Measurements from ENCODE around the gene TCEA2.
"Not testable (repeated sequence)": the region's sequence is repeated elsewhere in the genome, so short reads cannot be mapped to it uniquely, and the experiment has no call there.

Gene TCEA2

DNA sequence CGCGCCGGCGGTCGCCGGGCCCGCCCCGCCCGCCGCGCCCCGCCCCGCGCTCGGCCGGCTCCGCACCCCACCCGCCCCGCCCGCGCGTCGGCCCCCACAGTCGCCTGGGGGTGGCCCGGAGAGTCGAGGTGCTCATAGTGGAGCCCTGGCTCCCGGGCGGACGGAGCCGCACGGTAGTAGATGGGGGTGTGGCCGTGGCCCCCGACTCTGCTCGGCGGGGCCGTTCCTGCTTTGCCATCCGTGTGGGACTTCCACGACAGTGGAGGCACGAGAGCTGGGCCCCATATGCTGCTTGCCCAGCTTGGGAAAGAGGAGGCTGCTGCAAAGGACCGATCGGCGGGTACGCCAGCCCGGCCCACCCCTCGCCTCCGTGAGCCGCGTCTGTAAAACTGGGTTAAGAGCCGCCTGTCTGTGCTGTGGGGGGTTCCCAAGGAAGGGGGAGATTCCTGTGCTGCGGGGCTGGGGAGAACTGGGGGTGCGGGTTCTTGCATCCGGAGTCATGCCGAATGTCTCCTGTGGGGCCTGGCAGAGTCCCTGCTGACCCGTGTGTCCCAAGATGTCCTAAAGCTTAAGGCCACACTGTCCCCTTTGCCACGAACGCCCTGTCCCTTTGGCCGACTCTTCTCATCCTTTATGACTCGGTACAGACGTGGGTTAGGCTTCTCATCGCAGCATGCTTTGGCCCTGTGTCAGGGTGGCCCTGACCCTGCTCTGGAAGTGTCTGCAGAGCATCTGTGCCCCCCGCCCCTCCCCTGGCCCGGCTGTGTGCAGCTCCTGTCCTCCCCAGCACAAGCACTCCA lies 17.2 kb downstream of the TCEA2 start, which contains the start of gene OPRL1:
OPRL1 (plus strand) TSS at position 70 of the 800 bp plus-strand sequence. CDS start 12,639 bp downstream, outside the sequence.
- DNase-seq = no peak

DNA sequence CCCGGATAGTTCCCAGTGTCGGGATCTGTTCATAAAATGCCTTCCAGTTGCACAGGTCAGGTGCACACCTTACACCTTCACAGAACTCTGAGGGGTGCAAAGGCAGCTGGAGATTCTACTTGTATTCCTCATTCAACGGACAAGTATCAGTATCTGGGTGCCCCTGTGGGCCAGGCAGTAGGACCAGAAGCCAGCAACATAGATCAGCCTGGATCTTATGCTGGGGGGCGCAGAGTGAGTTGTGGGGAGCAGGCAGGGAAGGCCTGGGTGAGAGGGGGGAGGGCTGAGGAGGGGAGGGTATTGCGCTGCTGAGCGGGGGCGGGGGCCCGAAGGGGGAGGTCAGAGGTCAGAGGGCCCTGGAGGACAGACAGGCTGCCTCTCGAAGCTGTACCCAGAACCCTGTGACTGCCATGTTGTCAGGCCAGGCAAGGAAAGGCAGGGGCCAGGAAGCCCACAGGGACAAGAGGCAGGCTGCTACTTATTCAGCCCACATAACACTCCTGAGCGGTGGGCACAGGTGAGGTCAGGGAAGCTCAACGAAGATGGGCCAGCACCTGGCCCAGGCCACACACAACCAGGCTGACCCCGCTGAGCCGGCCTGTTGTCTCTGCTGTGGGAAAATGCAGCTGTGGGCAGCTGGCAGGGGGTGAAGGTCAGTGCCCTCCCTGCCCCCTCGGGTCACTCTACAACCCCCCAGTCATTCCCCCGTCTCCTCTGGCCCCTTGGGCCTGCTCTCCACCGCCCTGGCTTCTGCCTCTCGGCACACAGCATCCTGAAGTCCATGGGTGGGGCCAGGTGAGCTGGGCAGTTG lies 18.0 kb downstream of the TCEA2 start:
- no peak for DNase-seq

- DNase-seq = no peak
Measured at GRCh38 chr20:64081624-64081964, 18.6 kb downstream of the TCEA2 start.

DNA sequence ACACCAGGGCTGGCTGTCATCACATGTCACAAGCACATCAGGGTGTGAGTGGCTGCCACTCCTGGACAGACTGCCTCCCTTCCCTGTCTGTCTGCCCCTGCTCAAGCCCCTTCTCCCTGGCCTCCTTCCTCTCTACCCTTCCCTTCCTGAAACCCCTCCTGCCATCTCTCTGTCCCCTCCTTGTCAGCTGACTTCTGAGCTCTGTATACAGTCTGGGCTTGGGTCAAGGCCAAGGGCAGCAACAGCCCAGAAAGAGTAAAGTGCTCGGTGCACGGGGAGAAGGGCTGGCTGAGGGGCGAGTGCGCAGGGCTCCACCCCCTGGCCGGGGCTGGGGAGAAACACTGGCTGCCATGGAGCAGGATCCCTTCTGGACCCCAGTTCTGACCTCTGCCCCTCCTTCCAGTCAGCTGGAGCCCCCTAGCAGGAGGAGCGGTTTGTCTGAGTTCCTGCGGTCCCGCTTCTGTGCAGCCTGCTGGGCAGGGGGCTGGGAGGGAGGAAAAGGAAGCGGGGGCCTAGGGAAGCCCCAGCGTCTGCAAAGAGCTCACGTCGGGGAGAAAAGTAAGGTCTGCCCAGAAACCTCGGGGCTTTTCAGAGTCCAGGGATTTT lies 19.2 kb downstream of the TCEA2 start:
- no peak for DNase-seq

DNA sequence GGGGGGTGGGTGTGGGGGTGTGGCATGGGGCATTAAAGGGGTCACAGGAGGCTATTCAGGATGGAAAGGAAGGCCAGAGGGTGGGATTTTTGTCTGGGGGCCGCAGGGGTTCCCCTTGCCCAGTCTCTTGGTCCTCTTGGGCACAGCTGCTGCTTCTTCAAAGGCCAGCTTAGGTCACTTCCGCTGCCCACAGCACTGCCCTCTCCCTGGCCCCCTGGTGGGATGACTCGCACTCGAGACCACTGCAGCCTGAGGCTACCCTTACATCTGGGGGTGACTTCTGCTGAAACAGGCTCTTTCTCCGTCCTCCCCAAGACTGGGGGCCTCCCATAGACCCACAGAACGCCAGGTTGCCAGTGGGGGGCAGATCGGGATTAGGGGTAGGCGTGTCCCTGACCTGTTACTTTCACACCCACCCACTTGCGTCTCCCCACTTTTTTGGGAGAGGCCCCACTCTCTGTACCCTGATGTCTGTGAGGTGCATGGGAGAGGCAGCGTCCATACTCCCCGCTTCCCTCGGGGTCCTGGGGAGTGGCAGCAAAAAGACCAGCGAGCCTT lies 19.9 kb downstream of the TCEA2 start:
- DNase-seq = no peak

DNA sequence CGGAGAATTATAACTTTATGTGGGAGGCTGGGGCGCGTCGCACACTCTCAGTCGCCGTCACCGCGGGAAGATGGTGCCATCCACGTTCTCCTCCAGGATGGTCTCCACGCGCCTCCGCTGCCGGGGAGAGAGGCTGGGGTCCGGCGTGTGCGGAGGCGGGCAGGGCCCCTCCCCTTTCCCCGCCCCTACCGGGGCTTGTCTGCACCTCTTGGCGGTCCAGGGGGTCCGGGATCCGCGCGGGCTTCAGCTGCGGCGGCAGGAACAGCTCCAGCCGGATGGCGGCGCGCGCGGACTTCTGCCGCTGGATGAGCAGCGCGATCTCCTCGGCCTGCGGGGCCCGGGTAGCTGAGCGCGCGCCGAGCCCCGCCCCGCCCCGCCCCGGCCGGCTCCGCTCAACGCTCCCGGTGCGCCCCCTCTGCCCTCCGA lies 20.4 kb downstream of the TCEA2 start:
- peak; percentile 91 for DNase-seq

- DNase-seq = peak; percentile 32
Measured at GRCh38 chr20:64083804-64084684, 21.0 kb downstream of the TCEA2 start, which contains the start of gene LKAAEAR1. LKAAEAR1 (minus strand) TSS chr20:64084398; CDS start chr20:64084219, 179 bp downstream.

GRCh38 chr20:64084685-64085152 lies 21.7 kb downstream of the TCEA2 start:
- DNase-seq = peak; percentile 28

DNA sequence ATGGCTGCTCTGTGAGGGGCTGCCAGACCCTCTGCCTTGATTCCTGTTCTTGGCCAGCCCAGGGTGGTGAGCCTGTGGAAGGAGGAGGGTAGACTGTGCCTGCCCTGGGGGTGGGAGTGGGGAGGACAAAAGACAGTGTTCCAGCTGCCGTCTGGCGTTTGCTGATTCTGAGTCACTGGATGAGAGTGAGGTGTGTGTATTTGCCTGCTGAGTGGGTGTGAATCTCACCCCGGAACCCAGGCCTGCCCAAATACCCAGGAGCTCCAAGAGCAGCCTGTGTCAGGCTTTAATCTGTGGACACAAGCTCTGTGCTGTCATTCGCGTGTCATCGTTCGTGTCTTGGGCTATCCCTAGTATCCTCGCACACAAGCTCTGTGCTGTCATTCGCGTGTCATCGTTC lies 23.8 kb downstream of the TCEA2 start:
- no peak for DNase-seq

- not testable (repeated sequence) for DNase-seq
Measured at GRCh38 chr20:64087226-64087825, 24.3 kb downstream of the TCEA2 start.

DNA sequence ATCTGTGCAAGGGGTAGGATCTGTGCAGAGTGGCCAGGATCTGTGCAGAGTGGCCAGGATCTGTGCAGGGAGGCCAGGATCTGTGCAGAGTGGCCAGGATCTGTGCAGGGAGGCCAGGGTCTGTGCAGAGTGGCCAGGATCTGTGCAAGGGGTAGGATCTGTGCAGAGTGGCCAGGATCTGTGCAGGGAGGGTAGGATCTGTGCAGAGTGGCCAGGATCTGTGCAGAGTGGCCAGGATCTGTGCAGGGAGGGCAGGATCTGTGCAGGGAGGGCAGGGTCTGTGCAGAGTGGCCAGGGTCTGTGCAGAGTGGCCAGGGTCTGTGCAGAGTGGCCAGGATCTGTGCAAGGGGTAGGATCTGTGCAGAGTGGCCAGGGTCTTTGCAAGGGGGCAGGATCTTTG lies 25.6 kb downstream of the TCEA2 start:
- DNase-seq = not testable (repeated sequence)

DNA sequence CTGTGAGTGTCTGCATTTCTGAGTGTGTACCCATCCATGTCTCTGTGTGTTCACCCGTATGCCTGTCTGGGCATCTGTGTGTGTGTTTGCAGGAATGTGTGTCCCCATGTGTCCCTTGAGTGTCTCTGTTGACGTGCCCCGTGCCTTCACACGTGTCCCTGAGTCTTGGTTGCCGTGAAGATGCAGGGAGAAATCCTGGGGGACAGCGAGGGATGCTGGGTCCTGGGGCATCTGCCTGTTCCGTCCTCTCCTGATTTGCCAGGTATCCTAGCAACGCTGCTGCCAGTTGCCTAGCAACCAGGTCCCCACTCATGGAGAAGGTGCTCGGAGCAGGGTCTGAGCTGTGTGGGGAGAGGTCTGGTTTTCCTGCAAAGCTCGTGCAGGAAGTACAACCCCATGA lies 27.2 kb downstream of the TCEA2 start:
- DNase-seq = peak; percentile 51

- DNase-seq = no peak
Measured at GRCh38 chr20:64091340-64091739, 28.3 kb downstream of the TCEA2 start.

- peak; percentile 49 for DNase-seq
Measured at GRCh38 chr20:64091770-64092169, 28.8 kb downstream of the TCEA2 start.

DNA sequence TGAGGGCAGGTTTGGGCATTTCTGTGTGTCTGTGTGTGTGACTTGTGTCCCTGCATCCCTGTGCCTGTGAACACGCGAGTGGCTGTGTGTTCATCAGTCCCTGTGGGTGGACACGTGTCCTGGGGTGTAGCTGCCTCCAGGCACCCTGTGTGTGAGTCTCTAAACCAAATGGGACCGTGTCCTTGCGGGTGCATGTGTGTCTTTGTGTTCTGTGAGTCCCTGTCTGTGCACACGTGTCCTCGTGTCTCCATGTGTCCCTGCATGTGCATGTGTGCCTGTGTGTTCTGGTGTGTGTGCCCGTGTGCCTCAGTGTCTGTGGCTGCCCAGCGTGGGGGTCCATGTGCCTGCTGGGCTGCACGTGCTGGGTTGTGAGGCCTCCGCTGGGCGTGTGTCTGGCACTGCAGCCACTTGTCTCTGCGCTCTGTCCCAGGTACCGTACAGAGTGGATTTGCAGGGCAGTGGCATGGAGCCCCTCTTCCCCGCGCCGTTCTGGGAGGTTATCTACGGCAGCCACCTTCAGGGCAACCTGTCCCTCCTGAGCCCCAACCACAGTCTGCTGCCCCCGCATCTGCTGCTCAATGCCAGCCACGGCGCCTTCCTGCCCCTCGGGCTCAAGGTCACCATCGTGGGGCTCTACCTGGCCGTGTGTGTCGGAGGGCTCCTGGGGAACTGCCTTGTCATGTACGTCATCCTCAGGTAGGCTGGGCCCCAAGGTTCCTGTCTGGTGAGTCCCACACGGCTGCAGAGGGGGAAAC lies 29.4 kb downstream of the TCEA2 start:
- no peak for DNase-seq

DNA sequence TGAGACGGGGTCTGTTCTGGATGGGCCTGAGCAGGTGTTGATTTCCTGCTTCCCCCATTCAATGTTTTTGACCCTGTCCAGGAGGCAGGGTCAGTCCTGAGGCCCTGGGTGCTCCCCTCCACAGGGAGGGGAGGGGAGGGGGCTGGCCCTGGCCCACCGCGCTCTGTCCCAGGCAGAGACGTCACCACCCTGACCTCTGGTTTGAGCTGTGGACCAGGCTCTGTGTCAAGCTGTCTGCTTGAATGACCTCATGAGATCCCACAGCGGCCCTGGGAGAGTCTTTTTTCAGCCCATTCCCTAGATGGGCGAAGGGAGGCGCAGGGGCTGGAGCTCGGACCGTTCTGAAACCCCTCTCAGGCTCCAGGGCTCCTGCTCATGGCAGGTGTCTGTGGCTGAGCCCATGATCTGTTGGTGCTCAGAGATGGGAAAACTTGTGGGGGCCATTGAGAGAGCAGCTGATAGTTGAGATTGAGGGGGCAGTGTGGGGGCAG lies 30.1 kb downstream of the TCEA2 start:
- no peak for DNase-seq

- DNase-seq = no peak
Measured at GRCh38 chr20:64095455-64095854, 32.5 kb downstream of the TCEA2 start.

DNA sequence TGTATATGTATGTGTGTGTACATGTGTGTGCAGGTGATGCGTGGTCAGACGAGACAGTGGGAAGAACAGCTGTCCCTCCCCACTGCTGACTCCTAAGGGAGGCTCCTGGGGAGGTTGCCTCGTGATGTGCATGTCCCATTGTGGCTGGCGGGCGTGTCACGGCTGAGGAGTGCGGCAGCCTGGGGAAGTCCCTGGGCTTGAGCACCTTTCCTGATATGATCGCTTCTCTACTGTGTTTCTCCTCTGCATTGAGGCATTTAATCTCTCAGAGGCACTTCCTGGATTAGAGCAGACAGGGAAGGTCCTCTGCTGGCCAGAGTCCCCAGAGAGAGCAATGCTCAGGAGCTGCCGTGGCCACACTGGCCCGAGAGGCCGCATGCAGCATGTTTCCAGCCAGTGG lies 32.9 kb downstream of the TCEA2 start:
- no peak for DNase-seq

GRCh38 chr20:64096535-64096934 lies 33.5 kb downstream of the TCEA2 start:
- no peak for DNase-seq

- no peak for DNase-seq
Measured at GRCh38 chr20:64098471-64099013, 35.5 kb downstream of the TCEA2 start.

All from NCI-H345 (cell line).